Gastrocnemius medialis (tissue), 4 donors: ENCODE measurements around the gene CERS6. TPM values are rescaled to one million over a fixed set of nuclear protein-coding genes. Genes with fewer than 3 reads are reported as not detected.
"Not testable (repeated sequence)": the region's sequence is repeated elsewhere in the genome, so short reads cannot be mapped to it uniquely, and the experiment has no call there.

Experiments
- ATAC-seq, 2 donors: fragments of 150-250 bp; one replicate each; pipeline ENCODE4 v1.9.1; 2016
- DNase-seq, 2 donors: peaks; one replicate each; pipeline ENCODE4 v3.0.0-alpha.2; 2019
- H3K27ac ChIP-seq, 4 donors: fragments of 200-600 bp; sonication (generic); 1 replicate in 1 of 4; 2 replicates in 3 of 4; pipeline ENCODE4 v1.5.1; 2016 to 2018; ENCODE audit warnings: mild to moderate bottlenecking in 2 of 4, moderate library complexity in 1 of 4
- H3K27me3 ChIP-seq, 3 donors: fragments of 200-600 bp; sonication (generic) in 2 of 3; 1 replicate in 1 of 3; 2 replicates in 2 of 3; pipeline versions ENCODE4 v1.5.1 to v1.6.0; 2016 to 2019; ENCODE audit warnings: mild to moderate bottlenecking in 1 of 3, moderate library complexity in 1 of 3
- H3K36me3 ChIP-seq, 2 donors: fragments of 200-600 bp; sonication (generic) in 1 of 2; one replicate each; pipeline ENCODE4 v1.5.1; 2017 to 2018
- H3K4me1 ChIP-seq, 2 donors: fragments of 200-600 bp; sonication (generic) in 1 of 2; one replicate each; pipeline ENCODE4 v1.5.1; 2016 to 2017; ENCODE audit warnings: mild to moderate bottlenecking in 2 of 2
- H3K4me3 ChIP-seq, 4 donors: fragments of 200-600 bp; sonication (generic) in 3 of 4; 1 replicate in 1 of 4; 2 replicates in 3 of 4; pipeline ENCODE4 v1.5.1; 2016 to 2019; ENCODE audit warnings: mild to moderate bottlenecking in 2 of 4
- H3K9me3 ChIP-seq, 3 donors: fragments of 200-600 bp; sonication (generic) in 2 of 3; 1 replicate in 1 of 3; 2 replicates in 2 of 3; pipeline ENCODE4 v1.5.1; 2016 to 2019
- POLR2A ChIP-seq, 2 donors: fragments of 450-650 bp; IDR thresholded peaks; one replicate each; pipeline ENCODE4 v1.6.1; 2017; ENCODE audit warnings: antibody characterized with exemption in 2 of 2, mild to moderate bottlenecking in 2 of 2, moderate library complexity in 2 of 2
- in situ Hi-C, 4 donors: fragments of 200-750 bp; cut with MboI; loops; one replicate each; pipeline versions ENCODE4 v1.15.0 to v1.8.0; 2017; ENCODE audit warnings: low sequenced_read_pairs in 4 of 4
- intact Hi-C: fragments of 100-400 bp; cut with DNase I; formaldehyde crosslinking; loops from one replicate; pipeline ENCODE4 v1.15.1; 2023; ENCODE audit warnings: low total_unique reads
- total RNA-seq, 4 donors: library from RNA; depleted of rRNA; stranded (reverse); fragments of >200 nt; gene quantifications; one replicate each; pipeline versions ENCODE4 v1.1.0 to v1.2.3, GENCODE V29; 2016
- TF ChIP-seq, protein P1 (sequence below), 5 experiments: fragments of 450-650 bp in 3 of 5; fragments of 200-600 bp in 2 of 5; sonication (generic) in 2 of 5; IDR thresholded peaks in 4 of 5; conservative IDR thresholded peaks in 1 of 5; 1 replicate in 4 of 5; 2 replicates in 1 of 5; pipeline ENCODE4 v1.5.1; 2016 to 2019; ENCODE audit warnings: antibody characterized with exemption in 5 of 5, mild to moderate bottlenecking in 3 of 5, moderate library complexity in 3 of 5

The CERS6 gene
- total RNA-seq, 4 donors from 2014 or later = 11.9 to 18.0 (median 14.7) TPM

DNA sequence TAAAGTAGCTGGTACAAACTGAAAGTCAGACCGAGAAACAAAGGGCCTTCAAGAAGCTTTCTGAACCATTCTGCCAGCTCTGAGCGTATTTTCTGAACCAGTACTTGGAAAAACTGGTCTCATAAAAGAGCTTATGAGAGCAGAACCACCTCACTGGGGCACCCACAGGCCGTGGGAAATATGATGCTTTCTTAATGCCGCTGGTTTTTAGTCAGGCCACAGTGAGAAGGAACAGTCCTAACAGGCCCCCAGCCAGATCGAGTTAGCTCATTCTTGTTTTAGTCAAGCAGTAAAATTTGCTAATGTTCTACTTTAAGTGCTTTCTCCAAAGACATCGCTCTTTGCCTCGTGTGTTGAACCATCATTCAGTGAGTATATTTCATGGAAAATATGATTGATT, 333.7 kb downstream of the CERS6 start:
- H3K9me3 ChIP-seq = no peaks in the 10 kb centered on the region
- in situ Hi-C loops = no loop called here
- H3K36me3 ChIP-seq = no peaks in the 10 kb centered on the region
- no peak overlapping the region for H3K27ac ChIP-seq
- H3K27me3 ChIP-seq = no peaks in the 10 kb centered on the region
- no peak overlapping the region for H3K4me3 ChIP-seq
- intact Hi-C loops = no loop called here
- no peak for DNase-seq
- TF ChIP-seq, protein P1, sequence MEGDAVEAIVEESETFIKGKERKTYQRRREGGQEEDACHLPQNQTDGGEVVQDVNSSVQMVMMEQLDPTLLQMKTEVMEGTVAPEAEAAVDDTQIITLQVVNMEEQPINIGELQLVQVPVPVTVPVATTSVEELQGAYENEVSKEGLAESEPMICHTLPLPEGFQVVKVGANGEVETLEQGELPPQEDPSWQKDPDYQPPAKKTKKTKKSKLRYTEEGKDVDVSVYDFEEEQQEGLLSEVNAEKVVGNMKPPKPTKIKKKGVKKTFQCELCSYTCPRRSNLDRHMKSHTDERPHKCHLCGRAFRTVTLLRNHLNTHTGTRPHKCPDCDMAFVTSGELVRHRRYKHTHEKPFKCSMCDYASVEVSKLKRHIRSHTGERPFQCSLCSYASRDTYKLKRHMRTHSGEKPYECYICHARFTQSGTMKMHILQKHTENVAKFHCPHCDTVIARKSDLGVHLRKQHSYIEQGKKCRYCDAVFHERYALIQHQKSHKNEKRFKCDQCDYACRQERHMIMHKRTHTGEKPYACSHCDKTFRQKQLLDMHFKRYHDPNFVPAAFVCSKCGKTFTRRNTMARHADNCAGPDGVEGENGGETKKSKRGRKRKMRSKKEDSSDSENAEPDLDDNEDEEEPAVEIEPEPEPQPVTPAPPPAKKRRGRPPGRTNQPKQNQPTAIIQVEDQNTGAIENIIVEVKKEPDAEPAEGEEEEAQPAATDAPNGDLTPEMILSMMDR (IDR thresholded peaks at IDR 0.05 in 4 of 5, conservative IDR thresholded peaks at IDR 0.05 in 1 of 5) = no peak
- TF ChIP-seq POLR2A (IDR thresholded peaks at IDR 0.05) = no peak
- ATAC-seq = no peak
- H3K4me1 ChIP-seq = no peaks in the 10 kb centered on the region

DNA sequence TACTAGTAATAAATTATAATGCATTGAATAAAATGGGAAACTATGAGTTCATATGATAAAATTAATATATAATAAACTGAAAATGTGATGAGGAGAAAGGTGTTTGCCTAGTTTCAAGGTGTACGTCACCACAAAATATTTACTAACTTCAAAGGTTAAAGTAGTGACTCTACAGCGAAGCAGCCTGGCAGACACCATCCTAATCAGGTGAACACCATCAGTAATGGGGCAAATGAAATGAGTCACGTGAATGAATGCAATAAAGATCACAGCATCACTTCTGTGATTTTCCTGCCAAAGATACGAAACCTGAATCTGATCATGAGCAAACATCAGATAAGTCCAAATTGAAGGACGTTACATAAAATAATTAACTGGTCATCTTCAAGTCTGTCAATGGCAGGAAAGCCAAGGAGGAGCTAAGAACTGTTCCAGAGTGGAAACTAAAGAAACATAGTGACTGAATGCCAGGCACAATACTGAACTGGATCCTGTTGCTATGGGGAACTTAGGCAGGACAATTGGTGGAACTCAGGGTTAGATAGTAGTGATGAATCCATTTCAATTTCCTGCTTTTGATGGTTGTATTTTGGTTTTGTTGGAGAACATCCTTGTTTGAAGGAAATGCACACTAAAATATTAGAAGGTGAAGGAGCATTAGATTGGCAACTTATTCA, 334.3 kb downstream of the CERS6 start:
- Histone ChIP-seq H3K36me3 (no peaks in the 10 kb centered on the region), H3K27me3 (no peaks in the 10 kb centered on the region), H3K4me3 (no peak overlapping the region), H3K9me3 (no peaks in the 10 kb centered on the region), H3K27ac (no peak overlapping the region), H3K4me1 (no peaks in the 10 kb centered on the region)
- in situ Hi-C loops (no loop called here), intact Hi-C loops (no loop called here)
- ATAC-seq = peak in 1 of 2 donors; percentile 52
- TF ChIP-seq, protein P1 (IDR thresholded peaks at IDR 0.05 in 4 of 5, conservative IDR thresholded peaks at IDR 0.05 in 1 of 5) = no peak
- TF ChIP-seq POLR2A (IDR thresholded peaks at IDR 0.05) = no peak
- DNase-seq = no peak

DNA sequence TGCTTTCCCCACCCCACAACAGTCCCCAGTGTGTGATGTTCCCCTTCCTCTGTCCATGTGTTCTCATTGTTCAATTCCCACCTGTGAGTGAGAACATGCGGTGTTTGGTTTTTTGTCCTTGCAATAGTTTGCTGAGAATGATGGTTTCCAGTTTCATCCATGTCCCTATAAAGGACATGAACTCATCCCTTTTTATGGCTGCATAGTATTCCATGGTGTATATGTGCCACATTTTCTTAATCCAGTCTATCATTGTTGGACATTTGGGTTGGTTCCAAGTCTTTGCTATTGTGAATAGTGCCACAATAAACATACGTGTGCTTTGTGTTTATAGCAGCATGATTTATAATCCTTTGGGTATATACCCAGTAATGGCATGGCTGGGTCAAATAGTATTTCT, 335.1 kb downstream of the CERS6 start:
- H3K27ac ChIP-seq, H3K36me3 ChIP-seq, H3K9me3 ChIP-seq, in situ Hi-C loops, DNase-seq, H3K4me1 ChIP-seq, intact Hi-C loops, ATAC-seq, H3K27me3 ChIP-seq, H3K4me3 ChIP-seq: not testable (repeated sequence)

DNA sequence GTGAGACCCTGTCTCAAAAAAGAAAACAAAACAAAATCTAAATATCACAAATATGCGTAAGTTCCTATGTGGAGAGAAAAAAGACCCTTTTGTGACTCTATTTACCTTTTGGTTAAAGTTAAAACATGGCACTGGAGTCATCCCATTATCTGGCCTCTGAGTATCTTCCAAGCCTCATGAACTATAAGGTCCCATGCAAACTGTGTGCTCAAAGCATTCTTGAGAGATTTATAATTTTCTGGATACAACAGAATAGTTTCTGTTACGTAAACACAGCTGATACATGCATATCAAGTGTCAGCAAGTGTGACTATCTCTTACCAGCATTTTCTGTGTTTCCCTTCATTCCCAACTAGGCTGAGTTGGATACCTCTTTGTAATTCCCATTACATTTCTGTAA, 337.5 kb downstream of the CERS6 start:
- DNase-seq = no peak
- peaks cover 3 to 4% of the 10 kb centered on the region in 2 donors for H3K4me1 ChIP-seq
- intact Hi-C loops = no loop called here
- no peaks in the 10 kb centered on the region for H3K9me3 ChIP-seq
- H3K27ac ChIP-seq = no peak overlapping the region
- ATAC-seq = no peak
- no peaks in the 10 kb centered on the region for H3K36me3 ChIP-seq
- H3K27me3 ChIP-seq = no peaks in the 10 kb centered on the region
- in situ Hi-C loops = no loop called here
- H3K4me3 ChIP-seq = no peak overlapping the region
- TF ChIP-seq, protein P1 (IDR thresholded peaks at IDR 0.05 in 4 of 5, conservative IDR thresholded peaks at IDR 0.05 in 1 of 5) = no peak
- TF ChIP-seq POLR2A (IDR thresholded peaks at IDR 0.05) = no peak

DNA sequence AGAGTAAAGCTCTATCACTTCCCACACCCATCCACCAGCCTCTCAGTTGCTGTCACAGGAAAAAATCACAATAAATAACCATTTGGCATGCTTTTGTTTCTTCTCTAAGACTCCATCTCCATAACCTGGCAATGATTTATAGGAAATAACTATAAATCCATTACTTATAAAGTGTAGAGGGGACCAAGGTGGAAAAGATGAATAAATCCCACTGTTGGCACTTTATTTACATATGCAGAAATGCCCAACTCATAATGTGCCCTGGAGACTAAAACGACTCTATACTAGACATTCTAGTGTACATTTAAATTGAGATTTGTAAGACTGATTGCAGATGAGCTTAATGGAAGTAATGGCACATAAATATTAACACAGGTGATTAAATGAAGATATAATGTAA, 338.9 kb downstream of the CERS6 start:
- H3K27ac ChIP-seq = no peak overlapping the region
- no peak for ATAC-seq
- no peak for TF ChIP-seq POLR2A (IDR thresholded peaks at IDR 0.05)
- TF ChIP-seq, protein P1 (IDR thresholded peaks at IDR 0.05 in 4 of 5, conservative IDR thresholded peaks at IDR 0.05 in 1 of 5) = no peak
- no peaks in the 10 kb centered on the region for H3K27me3 ChIP-seq
- no peaks in the 10 kb centered on the region for H3K9me3 ChIP-seq
- H3K4me3 ChIP-seq = no peak overlapping the region
- in situ Hi-C loops = no loop called here
- peaks cover 3 to 8% of the 10 kb centered on the region in 2 donors for H3K4me1 ChIP-seq
- intact Hi-C loops = no loop called here
- DNase-seq = no peak
- no peaks in the 10 kb centered on the region for H3K36me3 ChIP-seq
